ENCODE data around the gene ZNF71. TPM values are rescaled to one million over a fixed set of nuclear protein-coding genes. Genes with fewer than 3 reads are reported as not detected.

The ZNF71 gene
- total and polyA plus RNA-seq, 2 of the 8 experiments (the other 6 are each of a cell fraction or from before 2014, with no cell fraction given) = 8.2 to 12.4 TPM

DNA sequence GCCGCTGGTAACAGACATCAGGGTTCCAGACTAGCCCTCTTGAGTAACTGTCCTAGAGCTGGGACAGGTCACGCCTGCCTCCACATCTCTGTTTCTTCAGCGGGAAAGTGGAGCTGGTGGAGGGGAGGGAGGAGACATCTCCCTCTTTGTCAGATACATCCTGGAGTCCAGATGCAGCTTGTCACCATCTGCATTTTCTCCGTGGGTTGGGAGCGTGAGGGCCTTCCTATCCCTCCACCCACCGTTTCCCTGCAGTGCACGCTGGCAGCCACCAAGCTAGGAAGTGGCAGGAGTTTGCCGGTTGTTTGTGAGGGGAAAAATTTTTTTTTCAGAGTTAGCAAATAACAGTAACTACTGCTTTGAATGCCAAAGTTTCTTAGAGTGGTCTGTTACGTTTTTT is 27.9 kb downstream of the ZNF71 start:
- no peak overlapping the region for H3K9ac ChIP-seq (replicated peaks in 1 of 4; ENCODE audit: extremely low read depth in 1 of 4, low read depth in 3 of 4, low read length in 3 of 4)
- peaks cover 27 to 73% of the 10 kb centered on the region in 2 experiments for H3K9me3 ChIP-seq (ENCODE audit: insufficient read depth in 2 of 2, low read depth in 1 of 2, low read length in 1 of 2)
- H3K23me2 ChIP-seq (ENCODE audit: low read depth, low read length) = no peaks in the 10 kb centered on the region
- no peak overlapping the region for H3K4ac ChIP-seq (replicated peaks; ENCODE audit: insufficient read length, low read depth, low read length)
- H2BK15ac ChIP-seq (ENCODE audit: low read length) = no peak overlapping the region
- no peak overlapping the region for H3K4me3 ChIP-seq (ENCODE audit: extremely low read depth in 1 of 4, insufficient read depth in 2 of 4, low read depth in 3 of 4, low read length in 4 of 4)
- no peak for FAIRE-seq
- H3K14ac ChIP-seq (ENCODE audit: insufficient read length) = no peak overlapping the region
- no peaks in the 10 kb centered on the region for H3K4me1 ChIP-seq (replicated peaks in 1 of 4; ENCODE audit: control insufficient read depth in 3 of 4, insufficient read depth in 4 of 4, low read length in 3 of 4)
- no peak overlapping the region for H2BK5ac ChIP-seq (ENCODE audit: low read depth, low read length)
- no peak overlapping the region for H2AFZ ChIP-seq (ENCODE audit: low read length)
- no peak overlapping the region for H3K18ac ChIP-seq (ENCODE audit: extremely low read depth, low read length)
- no peak overlapping the region for H3K23ac ChIP-seq (ENCODE audit: insufficient read length)
- ChIA-PET POLR2A (ENCODE audit: partially characterized antibody) (no interaction called here), CTCF (ENCODE audit: partially characterized antibody) (no interaction called here)
- H3K4me2 ChIP-seq (ENCODE audit: insufficient read depth in 1 of 2, low read depth in 2 of 2, low read length in 2 of 2) = no peak overlapping the region
- H3K36me3 ChIP-seq (ENCODE audit: control insufficient read depth in 2 of 4, insufficient read depth in 4 of 4, low read length in 3 of 4) = peaks cover 2 to 28% (median 7%) of the 10 kb centered on the region in 4 experiments; a peak in 5 of 8 replicates
- no peak overlapping the region for H3K56ac ChIP-seq (replicated peaks; ENCODE audit: insufficient read length, low read depth, low read length)
- H4K20me1 ChIP-seq (replicated peaks in 1 of 2; ENCODE audit: control insufficient read depth in 1 of 2, insufficient read depth in 2 of 2, low read length in 2 of 2) = no peaks in the 10 kb centered on the region
- no peak overlapping the region for H4K5ac ChIP-seq (ENCODE audit: insufficient read length, low read depth, low read length)
- DNase-seq (ENCODE audit: low read depth in 1 of 2, low spot score in 2 of 2) = no peak
- no peak overlapping the region for H4K91ac ChIP-seq (replicated peaks; ENCODE audit: insufficient read length, low read length)
- no peak overlapping the region for H2BK12ac ChIP-seq (ENCODE audit: low read depth, low read length)
- no peak overlapping the region for H2BK20ac ChIP-seq (ENCODE audit: low read length)
- no peaks in the 10 kb centered on the region for H3K27me3 ChIP-seq (replicated peaks in 1 of 4; ENCODE audit: control insufficient read depth in 3 of 4, extremely low read depth in 1 of 4, insufficient read depth in 3 of 4, low read length in 3 of 4)
- TF ChIP-seq GTF2F1 (IDR thresholded peaks at IDR 0.05; ENCODE audit: borderline replicate concordance, low read depth, low read length) (no peak), CHD1 (IDR thresholded peaks at IDR 0.05; ENCODE audit: low read depth, low read length) (no peak), EP300 (IDR thresholded peaks at IDR 0.05; ENCODE audit: borderline replicate concordance in 1 of 2, low read depth in 2 of 2, low read length in 2 of 2) (no peak), CBX5 (IDR thresholded peaks at IDR 0.05; ENCODE audit: low read depth, low read length) (no peak), POLR2A (IDR thresholded peaks at IDR 0.05; ENCODE audit: control extremely low read depth in 1 of 2, low read depth in 2 of 2, low read length in 2 of 2) (no peak), MAFK (IDR thresholded peaks at IDR 0.05; ENCODE audit: low read depth, low read length) (no peak), SUZ12 (IDR thresholded peaks at IDR 0.05; ENCODE audit: low read length) (no peak), SIX5 (IDR thresholded peaks at IDR 0.05; ENCODE audit: low read depth, low read length) (no peak), RBBP5 (IDR thresholded peaks at IDR 0.05; ENCODE audit: borderline replicate concordance, low read depth, low read length) (no peak), CREB1 (IDR thresholded peaks at IDR 0.05) (no peak), CHD2 (IDR thresholded peaks at IDR 0.05; ENCODE audit: low read length) (no peak), TAF1 (IDR thresholded peaks at IDR 0.05; ENCODE audit: low read depth, low read length) (no peak)
- TF ChIP-seq, protein P1, sequence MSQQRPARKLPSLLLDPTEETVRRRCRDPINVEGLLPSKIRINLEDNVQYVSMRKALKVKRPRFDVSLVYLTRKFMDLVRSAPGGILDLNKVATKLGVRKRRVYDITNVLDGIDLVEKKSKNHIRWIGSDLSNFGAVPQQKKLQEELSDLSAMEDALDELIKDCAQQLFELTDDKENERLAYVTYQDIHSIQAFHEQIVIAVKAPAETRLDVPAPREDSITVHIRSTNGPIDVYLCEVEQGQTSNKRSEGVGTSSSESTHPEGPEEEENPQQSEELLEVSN (IDR thresholded peaks at IDR 0.05) = no peak
- no peak overlapping the region for H2BK120ac ChIP-seq (replicated peaks; ENCODE audit: low read depth, low read length)
- no peak overlapping the region for H3K27ac ChIP-seq (ENCODE audit: low read depth, low read length)
- 92% methylated on average over 8 of the region's 9 CpGs; no CpG with 5 or more reads in 1 of the 2 experiments for WGBS, 2 experiments (ENCODE audit: extremely low coverage in 1 of 2, insufficient coverage in 1 of 2, insufficient read length in 1 of 2, insufficient replicate concordance in 2 of 2, low coverage in 1 of 2, low lambda C conversion rate in 2 of 2, missing lambda C conversion rate in 1 of 2)
- H2AK5ac ChIP-seq (ENCODE audit: low read depth, low read length) = no peak overlapping the region
- H4K8ac ChIP-seq (ENCODE audit: extremely low read depth, insufficient read depth, low read length) = no peak overlapping the region
- peaks cover 3% of the 10 kb centered on the region; the same call in 1 of the 2 replicates for H3K79me1 ChIP-seq (ENCODE audit: low read depth, low read length)
- no peaks in the 10 kb centered on the region; a peak in 1 of 4 replicates for H3K79me2 ChIP-seq (ENCODE audit: control insufficient read depth in 1 of 2, insufficient read depth in 2 of 2, low read length in 2 of 2)

Measured in H1 (cell line).